ENCODE data around the gene SUCLG2.

- TF ChIP-seq EZH2 (IDR thresholded peaks at IDR 0.05; ENCODE audit: low read length, missing control alignments) (no peak), CTCF (conservative IDR thresholded peaks at IDR 0.05 in 1 of 2, IDR thresholded peaks at IDR 0.05 in 1 of 2; ENCODE audit: low read depth in 1 of 2, low read length in 2 of 2) (no peak)
Observed at GRCh38 chr3:67624687-67625086, 29.7 kb downstream of the SUCLG2 start.
